HG03439 (cell line): ENCODE measurements around the gene SFT2D3.

Experiments used
- ATAC-seq: cut with Tn5 transposase; IDR thresholded peaks from one replicate; pipeline ENCODE4 v1.9.1; 2021; ENCODE audit warnings: mild to moderate bottlenecking, moderate library complexity; ENCODE audit not compliant: unreplicated experiment

SFT2D3 gene

DNA sequence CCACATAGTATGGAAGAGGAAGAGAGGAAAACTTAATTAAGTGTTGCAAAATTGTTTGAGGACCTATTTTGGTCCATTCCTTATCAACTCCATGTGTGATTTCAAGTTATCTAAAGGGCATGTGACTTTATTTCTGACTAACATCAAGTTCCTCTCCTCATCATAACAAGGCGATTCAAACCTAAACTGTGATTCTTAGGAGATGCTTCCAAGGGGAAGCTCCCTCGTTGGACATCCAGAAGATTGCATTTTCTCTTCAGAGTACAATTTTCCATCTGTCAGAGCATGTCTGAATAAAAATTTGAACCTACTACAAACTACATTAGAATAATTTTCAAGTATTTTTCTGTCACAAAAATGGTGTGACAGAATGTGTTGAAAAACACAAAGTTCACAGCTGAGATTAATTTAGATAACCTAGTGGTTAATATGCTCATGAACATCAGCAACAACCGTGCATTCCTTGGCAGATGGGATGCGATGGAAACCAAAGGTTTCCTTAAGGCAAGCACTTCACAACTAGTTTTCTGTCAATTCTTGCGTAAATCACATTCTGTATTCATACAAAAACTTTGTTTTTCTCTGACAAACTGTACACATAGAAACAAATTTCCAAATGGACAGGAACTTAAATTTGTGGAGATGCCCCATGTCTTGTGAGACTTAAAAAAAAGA lies 4.2 kb downstream of the SFT2D3 start:
- no peak for ATAC-seq

DNA sequence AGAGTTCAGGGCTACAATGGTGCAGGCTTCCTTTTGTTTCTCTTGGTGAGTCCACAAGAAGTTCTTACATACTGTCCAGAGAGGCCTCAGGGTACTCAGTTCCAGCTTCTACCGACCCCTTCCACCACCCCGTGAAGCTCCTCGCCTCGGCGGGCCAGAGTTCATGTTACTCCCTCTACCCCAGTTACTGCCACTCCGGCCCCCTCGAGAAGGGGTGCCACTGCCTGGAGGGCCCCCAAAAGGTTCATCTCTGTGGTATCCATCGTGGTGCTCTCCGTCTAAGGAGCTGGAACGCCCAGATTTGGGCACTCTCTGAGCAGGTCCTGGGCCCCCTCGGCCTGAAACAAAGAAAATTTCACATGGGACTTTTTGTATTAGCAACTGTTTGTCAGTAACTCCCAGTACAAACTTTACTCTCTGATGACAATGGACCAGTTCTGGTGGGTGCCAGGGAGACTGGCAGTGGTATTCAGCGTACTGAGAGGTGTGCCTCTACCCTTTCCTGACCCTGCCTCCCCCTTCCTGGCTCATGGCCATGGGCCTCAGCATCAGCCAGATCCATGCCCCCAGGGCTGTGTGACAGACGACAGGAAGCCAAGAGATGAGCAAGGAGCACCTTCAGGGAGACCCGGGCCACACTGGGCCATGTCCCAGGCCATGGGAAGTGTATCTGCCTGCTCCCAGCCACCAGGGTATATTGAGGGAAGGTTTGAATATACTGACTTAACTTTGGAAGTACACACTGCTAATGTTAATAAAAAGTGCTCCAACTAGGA lies 5.1 kb downstream of the SFT2D3 start:
- no peak for ATAC-seq

DNA sequence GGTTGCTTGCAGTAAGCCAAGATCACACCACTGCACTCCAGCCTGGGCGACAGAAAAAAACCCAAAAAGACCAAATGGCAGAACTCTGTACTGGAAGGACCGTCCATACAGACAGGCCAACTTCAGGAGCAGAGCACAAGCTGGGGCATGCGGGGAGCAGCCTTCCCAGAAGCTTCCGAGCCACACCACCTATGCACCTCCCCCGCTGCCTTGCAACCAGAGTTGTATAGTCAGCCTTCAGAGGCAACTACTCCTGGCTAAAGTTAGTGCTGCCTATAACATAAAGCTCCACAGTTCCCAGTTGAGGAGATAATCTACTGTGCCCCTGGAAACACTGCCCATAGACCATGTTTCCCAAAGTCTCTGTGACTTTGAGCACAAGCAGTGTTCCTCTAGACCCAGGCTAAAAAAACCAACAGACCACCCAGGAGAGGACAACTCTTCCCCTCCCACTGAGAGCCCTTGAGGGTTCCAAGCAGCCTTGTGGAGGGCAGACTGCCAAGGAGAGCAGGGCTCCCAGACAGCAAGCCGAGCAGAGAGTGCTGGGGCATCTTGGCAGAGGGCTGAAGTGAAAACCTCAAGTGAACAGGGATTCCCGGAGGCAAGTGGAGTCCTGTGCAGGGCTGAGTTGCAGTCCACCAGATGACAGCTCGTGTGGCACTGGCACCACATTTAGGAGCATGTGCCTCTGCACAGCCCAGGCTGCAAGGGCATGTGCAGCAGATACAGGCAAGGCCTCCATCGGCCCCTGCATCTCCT lies 6.8 kb downstream of the SFT2D3 start:
- no peak for ATAC-seq

DNA sequence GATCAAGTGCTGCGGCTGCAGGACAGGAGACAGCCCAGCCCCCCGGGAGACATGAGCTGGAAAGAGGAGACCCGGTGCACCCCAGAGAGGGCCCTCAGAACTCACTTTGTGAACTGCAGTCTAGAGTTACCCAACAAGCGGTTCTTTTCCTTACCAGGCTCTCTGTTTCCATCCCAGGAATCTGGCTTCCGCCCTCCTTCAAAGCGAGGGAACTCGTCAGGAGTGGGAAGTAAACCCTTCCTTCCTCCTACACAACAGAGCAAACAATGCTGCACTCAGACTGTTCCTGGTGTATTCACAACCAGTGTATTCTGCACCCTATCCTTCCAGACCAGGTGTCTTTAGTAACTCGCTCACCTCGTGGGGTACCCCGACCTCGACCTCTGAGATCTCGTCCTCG lies 8.0 kb downstream of the SFT2D3 start:
- ATAC-seq = no peak

DNA sequence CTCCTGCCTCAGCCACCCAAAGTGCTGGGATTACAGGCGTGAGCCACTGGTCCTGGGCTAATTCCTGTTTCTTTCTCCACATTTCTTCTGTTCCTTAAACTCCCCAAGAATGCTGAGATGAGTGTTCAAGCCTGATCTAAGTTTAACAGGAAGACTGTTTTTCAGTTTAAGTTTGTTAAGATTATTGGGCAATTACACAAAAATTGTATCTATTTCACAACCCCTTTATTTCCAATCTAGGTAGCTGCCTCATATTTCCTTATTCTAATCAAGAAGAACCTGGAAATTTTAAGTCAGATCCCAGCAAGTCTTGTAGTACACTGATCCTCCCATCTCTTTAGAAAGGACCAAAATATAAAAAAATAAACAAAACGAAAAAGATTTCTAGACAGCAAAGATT lies 11.7 kb downstream of the SFT2D3 start:
- no peak for ATAC-seq

DNA sequence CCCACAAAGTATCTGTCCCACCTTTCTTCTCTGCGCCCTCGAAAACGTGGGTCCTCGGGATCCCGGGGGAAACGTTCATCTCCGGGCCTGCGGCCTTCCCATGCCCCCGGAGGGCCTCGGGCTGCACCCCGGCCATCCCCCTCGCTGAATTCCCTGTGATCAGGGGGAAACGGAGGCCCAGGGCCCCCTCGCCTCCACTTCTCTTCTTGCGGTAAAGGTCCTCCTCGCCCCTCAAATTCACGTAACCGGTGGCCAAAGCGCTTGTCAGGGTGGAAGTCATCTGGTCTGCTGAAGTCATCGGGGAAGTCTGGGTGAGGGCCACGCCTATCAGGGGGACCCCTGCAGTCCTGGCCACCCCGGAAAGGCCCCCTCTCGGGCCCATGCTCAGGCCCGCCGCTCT lies 12.3 kb downstream of the SFT2D3 start:
- ATAC-seq = no peak

DNA sequence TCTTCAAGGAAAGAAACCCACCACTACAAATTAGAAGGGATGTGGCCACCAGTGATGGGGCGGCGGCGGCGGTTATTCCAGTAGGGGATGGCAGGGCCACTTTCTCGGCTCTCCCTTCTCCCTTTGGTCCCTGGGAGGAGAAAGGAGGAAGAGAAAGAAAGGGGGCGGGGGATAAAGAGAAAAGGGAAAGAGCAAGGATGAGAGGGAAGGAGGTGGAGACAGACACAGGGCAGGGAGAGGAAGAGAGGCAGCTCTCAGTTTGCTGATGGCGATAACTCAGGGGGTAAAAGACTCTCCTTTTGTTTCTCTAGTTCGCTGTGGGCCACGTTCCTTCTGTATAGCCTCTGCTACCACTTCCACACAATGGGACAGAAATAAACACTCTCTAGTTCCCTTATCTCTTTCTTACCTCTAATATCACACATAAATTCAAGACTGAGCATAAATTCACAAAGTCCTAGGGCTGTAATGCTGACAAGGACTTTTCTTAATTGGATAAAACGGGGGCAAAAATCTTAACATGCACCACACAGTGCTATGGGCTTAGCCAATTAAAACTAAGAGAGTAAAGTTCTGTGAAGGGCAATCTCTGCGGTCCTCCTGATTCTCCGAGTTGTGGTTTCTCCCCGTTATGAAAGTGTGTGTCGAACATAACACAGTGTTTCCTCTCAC lies 14.6 kb downstream of the SFT2D3 start:
- ATAC-seq = no peak

DNA sequence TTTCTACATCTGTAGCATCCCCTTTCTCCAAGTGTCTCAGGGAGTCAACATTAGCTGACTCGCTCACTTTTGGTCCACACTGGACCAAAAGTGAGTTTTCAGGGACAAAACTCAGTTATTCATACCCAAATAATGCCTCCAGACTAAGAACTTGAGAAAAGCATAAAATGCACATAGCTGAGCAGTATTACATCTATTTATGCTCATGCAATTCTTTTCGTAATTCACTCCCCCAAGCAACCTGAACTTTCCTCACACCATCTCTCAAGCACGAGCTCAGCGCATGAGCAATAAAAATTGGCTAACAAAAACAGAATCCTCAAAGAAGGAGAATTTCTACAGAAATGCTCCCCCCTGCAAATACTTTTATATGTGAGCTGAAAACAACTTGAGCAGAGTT lies 17.0 kb downstream of the SFT2D3 start:
- no peak for ATAC-seq

DNA sequence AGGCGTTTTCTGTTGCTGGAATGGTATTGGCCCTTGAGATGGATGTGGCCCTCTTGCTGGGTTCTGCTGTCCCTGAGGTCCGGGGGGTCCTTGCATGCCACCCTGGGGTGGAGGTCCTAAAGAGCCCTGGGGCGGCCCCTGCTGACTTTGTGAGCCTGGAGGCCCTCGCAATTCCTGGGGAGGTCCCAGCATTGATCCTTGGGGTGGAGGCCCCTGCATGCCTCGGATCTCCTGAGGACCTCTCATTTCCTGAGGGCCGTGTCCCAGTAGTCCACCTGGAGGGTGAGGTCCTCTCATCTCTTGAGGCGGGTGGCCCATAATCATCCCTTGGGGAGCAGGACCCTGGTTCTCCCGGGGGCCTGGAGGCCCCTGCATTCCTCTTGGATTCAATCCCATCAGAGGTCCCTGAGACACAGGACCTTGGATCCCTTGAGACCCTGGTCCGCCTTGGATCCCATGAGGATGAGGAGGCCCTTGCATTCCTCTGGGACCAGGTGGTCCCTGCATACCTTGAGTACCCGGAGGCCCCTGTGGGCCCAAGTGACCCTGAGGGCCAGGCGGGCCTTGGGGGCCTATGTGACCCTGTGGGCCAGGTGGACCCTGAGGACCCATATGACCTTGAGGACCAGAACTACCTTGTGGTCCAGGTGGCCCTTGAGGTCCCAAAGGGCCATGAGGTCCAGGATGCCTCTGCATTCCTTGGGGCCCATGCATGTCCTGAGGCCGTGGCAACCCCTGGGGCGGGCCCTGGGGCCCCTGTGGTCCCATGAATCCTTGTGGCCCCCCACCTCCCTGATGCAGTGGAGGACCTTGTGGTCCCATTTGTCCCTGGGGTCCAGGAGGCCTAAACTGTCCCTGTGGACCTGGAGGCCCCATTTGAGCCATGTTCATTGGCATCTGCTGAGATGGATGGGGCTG lies 18.3 kb downstream of the SFT2D3 start:
- no peak for ATAC-seq

DNA sequence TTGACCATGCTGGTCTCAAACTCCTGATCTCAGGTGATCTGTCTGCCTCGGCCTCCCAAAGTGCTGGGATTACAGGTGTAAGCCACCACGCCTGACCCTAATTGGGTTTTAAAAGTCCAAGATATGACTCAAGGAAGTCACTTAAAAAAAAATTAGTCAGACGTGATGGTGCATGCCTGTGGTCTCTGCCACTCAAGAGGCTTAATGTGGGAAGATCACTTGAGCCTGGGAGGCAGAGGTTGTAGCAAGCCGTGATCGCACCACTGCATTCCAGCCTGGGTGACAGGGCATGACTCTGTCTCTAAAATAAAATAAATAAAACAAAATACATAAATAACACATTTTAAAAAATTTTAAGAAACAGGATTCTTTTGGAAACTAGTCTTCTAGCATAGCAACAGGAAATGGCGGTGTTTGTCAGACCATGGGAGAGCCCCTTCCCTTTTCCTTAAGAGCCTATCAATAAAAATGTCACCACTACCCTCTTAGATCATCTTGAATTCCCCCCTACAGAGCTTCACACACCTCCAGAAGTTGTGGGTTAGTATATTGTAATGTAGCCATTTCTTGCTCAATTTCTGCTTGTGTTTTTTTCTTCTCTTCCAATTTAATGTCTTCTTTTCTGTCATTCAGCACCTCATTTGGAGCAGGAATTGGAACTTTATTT lies 20.1 kb downstream of the SFT2D3 start:
- no peak for ATAC-seq

DNA sequence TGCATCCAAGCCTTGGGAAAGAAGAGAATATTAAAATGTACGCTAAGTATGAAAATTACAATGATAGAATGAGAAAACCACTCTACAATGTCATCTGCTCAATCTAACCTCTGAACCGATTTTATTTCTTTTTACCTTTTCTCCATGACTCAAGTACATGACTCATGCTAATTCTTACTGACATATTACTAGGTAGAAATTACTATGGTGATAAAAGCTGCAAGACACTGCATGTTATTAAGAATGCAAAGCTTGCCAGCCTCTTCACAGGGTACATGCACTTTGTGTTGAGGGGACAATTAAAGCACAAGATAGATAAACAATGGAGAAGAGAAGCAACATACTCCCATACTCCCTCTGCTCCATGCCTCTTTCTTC lies 20.7 kb downstream of the SFT2D3 start:
- ATAC-seq = no peak

DNA sequence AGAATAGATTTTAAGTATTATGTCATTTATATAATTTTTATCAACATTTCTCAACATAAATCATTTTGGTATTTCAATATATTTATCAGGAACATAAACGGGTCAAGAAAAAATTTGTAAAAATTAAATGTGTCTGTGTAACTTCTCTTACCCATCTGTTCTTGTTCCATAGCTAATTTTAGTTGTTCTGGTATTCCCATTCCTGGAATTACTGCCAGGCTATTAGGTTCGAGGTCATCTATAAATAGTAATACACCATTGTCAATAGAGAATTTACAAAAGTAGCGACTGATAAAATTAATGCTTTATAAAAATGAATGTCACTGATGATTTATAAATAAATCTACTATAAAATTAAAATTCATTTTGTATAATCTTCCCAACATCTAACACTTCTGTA lies 21.5 kb downstream of the SFT2D3 start:
- no peak for ATAC-seq

DNA sequence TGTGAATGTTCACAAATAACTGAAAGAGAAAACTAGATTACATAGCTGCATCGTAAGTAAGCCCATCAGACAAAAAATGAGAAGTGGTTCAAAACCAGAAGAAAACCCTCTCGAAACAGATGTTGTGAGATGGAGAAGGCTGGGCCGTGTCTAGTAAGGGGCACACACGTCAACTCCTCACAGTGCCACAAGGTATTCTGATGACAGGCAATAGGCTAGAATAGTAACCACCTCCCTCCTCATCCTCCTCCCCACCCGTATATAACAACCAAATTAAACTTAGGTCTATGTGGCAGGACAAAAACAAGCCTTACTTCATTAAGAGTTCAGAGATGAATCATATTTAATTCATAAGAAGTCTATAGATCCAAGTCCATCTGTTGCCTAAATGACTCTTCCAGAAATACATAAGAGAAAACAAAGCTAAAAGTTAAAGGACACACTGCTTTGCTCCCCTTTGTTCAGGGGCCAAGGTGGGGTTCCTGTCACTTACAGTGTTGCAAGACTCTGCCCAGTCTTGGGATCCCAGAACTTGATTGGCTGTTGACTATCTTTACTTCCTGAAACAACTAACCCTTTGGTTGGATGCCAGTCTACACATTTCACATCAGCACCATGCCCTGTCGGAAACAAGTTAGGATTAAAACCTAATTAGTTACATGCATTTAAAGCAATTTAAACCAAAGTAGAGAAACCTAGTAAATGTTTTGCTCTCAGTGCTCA lies 25.0 kb downstream of the SFT2D3 start:
- ATAC-seq = no peak

DNA sequence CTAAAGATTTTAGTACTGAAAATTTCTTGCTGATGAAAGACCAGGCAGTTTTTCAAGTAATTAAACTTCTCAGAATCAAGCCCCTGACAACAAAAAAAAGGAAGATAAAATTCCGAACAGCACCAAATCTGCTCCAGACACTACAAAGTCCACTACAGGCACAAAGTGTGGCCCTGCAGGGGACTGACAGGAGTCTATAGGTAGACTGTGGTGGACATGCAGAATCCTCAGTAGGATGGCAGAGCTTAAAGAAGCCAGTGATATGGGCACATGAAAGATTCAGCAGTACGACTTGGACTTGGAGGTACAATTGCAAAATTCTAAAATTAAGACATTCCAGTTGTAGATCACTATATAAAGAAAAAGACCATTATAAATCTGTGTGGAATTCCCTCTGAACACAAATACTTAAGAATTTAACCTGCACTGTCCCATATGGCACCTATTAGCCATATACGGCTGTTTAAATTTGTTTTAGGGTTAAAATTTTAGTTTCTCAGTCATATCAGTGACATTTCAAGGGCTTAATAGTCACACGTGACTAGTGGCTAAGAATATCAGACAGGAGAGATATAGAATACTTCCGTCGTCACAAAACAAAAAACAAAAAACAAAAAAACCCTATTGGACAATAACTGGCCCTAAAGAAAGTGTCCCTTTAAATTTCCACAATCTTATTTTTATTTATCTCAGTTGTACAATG lies 32.0 kb downstream of the SFT2D3 start:
- no peak for ATAC-seq

DNA sequence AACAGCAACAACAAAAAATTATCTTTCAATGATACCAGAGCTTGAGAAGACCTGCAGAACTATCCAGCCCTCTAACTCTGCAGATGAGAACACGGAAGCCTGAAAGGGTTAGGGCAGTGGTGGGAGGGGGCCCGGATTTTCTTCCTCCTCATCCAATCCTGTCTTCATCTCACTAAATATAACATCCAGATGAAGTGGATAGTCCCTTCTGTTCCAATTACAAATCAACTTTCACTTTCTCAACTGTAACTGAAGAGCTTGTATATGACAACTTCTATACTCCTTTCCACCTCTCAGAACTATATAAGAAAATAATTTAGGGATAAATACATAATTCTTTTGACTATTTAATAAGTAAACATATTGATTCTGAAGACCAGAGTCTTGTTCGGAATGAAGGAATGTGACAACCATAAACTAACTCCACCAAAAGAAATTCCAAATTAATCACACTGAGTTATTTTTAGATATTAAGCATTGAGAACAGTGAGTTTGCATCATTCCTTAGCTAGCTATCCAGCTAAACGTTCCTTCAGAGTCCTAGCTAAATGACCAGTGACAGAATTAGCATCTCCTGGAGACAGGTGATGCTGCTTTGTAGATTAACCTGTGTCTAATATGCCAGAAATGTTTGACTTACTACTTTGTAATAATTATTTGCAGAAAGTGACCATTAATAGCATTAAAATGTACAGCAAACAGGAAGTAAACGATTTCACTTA lies 32.7 kb downstream of the SFT2D3 start:
- no peak for ATAC-seq

DNA sequence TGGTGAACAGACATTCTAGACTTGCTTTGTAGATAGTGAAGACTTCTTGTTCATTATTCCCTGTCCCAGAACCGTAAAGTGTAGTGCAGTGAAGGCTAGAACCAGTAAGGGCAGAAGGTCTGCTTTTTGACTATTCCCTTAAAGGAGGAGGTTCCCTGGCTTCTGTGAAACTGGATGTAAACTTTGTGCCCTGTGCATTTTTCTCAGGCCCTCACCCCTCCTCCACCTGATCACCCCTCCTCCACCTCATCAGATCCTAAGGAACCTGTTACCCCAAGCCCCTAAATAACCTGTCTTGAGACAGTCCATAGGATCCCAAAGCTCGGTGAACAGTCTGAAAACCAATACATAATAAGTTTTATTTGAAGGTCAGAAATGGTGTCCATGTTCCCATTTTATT lies 33.7 kb downstream of the SFT2D3 start:
- ATAC-seq = no peak

DNA sequence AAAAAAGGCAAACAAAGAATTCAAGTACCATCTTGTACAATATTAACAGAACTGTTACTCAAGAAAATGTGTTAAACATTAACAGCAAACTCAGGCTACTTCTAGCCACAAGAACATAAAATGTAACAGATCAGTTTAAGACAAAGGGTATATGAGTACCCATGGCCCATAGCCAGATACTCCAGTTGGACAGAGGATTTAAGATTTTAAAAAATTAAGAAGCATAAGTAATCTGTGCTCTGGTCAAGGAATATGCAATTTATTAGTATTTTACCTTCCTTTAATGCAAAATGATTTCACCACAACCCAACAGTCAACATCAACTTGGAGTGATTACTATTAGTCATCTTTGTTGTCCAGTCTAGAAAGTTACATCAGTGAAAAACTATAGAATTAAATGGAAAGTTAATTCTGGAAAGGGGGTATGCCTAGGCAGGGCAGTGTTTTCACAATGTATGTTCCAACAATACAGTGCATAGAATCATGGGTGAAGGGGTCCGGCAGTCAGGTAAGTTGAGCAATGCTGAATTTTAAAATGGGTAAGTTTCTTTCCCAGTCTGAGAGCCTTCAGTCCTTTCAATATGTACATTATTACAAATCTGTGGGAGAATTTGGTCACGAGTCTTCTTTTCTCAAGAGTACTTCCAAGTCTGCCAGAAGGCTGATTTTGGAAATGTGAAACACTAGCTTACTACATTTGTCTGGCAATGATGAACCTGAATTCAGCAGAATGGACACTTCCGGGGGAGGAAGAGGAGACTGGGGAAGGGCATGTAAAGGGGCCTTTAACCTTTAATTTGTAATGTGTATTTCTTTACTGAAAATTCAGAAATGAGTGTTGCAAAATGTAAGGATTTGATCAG lies 34.5 kb downstream of the SFT2D3 start:
- ATAC-seq = no peak
